RWPE1 (cell line): ENCODE results near the gene PNKP.

Experiments used
- CTCF ChIA-PET: fragments of 350-600 bp; sonication (Branson Sonifier 250); formaldehyde crosslinking; extraction: SDS; loops from one replicate; lab custom pipeline; 2021; lab: Yijun Ruan, JAX
- POLR2A ChIA-PET: fragments of 400-600 bp; formaldehyde crosslinking; extraction: SDS; loops from one replicate; lab custom pipeline; 2020; ENCODE audit warnings: antibody characterized with exemption; ENCODE audit not compliant: low non-redundant PET; lab: Yijun Ruan, JAX
- DNase-seq: peaks from one replicate; pipeline ENCODE4 v3.0.0; 2012; ENCODE audit warnings: low spot score
- H3K27ac ChIP-seq: fragments of 450-650 bp; 2 replicates; pipeline ENCODE4 v1.5.1; 2017
- CTCF ChIP-seq: fragments of 450-650 bp; conservative IDR thresholded peaks from 2 replicates; pipeline ENCODE4 v1.5.1; 2017; ENCODE audit warnings: low read depth, mild to moderate bottlenecking

PNKP gene

GRCh38 chr19:49833599-49833998 is 33.8 kb downstream of the PNKP start:
- ChIA-PET POLR2A (no interaction called here), CTCF (interaction anchor here (0.7 kb wide), 1 partner anchor 8 kb away, joined by 6 read pairs; no protein-coding TSS in a partner anchor)
- no peak for TF ChIP-seq CTCF
- H3K27ac ChIP-seq: peak overlapping the region; percentile 8
- no peak for DNase-seq

GRCh38 chr19:49832556-49832955 is 34.8 kb downstream of the PNKP start:
- peak overlapping the region; percentile 8 for H3K27ac ChIP-seq
- no peak for TF ChIP-seq CTCF
- no peak for DNase-seq
- ChIA-PET CTCF (no interaction called here), POLR2A (no interaction called here)

GRCh38 chr19:49831592-49831991 is 35.8 kb downstream of the PNKP start:
- H3K27ac ChIP-seq: peak overlapping the region; percentile 8; the same call in 1 of the 2 replicates
- ChIA-PET CTCF (no interaction called here), POLR2A (no interaction called here)
- DNase-seq: no peak
- no peak for TF ChIP-seq CTCF

GRCh38 chr19:49830766-49831165 is 36.6 kb downstream of the PNKP start:
- CTCF ChIA-PET: no interaction called here
- no peak for TF ChIP-seq CTCF
- POLR2A ChIA-PET: no interaction called here
- no peak overlapping the region for H3K27ac ChIP-seq
- no peak for DNase-seq

- DNase-seq: no peak
- no peak for TF ChIP-seq CTCF
- ChIA-PET POLR2A (no interaction called here), CTCF (no interaction called here)
- no peak overlapping the region for H3K27ac ChIP-seq
Observed at GRCh38 chr19:49829721-49830120, 37.7 kb downstream of the PNKP start.

- no peak for DNase-seq
- no peak for TF ChIP-seq CTCF
- ChIA-PET CTCF (no interaction called here), POLR2A (no interaction called here)
- 0 out of 2 replicates have a peak overlapping the region, but pooled peaks have one; percentile 0 for H3K27ac ChIP-seq
Observed at GRCh38 chr19:49829200-49829599, 38.2 kb downstream of the PNKP start.
